CD4-positive, alpha-beta T cell (primary cell): ENCODE data around the gene EXOC5. TPM values are rescaled to one million over a fixed set of nuclear protein-coding genes. Genes with fewer than 3 reads are reported as not detected.

Experiments used
- ATAC-seq: fragments of 200-7000 bp; cut with Tn5 transposase; one replicate; pipeline ENCODE4 v1.10.0; 2022; ENCODE audit warnings: mild to moderate bottlenecking; ENCODE audit not compliant: poor library complexity
- CTCF ChIA-PET: fragments of 350-600 bp; sonication (Branson Sonifier 250); formaldehyde crosslinking; loops from one replicate; lab custom pipeline; 2021; ENCODE audit warnings: antibody characterized with exemption, inconsistent platforms; lab: Charles Lee
- POLR2A ChIA-PET: fragments of 350-600 bp; sonication (Branson Sonifier 250); formaldehyde crosslinking; loops from one replicate; lab custom pipeline; 2021; ENCODE audit warnings: antibody characterized with exemption, inconsistent platforms; lab: Charles Lee
- DNase-seq, 14 experiments: peaks; one replicate each; pipeline ENCODE4 v3.0.0-alpha.2; 2013 to 2020; ENCODE audit warnings: mixed read lengths in 2 of 14
- H3K27ac ChIP-seq, 2 donors: one replicate each; pipeline versions ENCODE4 v1.5.1 to v1.7.0; 2013; ENCODE audit warnings: low read length in 2 of 2, low read depth in 1 of 2, mild to moderate bottlenecking in 1 of 2
- H3K27me3 ChIP-seq, 2 experiments: 1 replicate in 1 of 2; 2 replicates in 1 of 2; pipeline versions ENCODE4 v1.6.1 to v1.7.0; 2013; ENCODE audit warnings: low read length in 2 of 2, control low read depth in 1 of 2, mild to moderate bottlenecking in 1 of 2, moderate library complexity in 1 of 2; ENCODE audit not compliant: insufficient read depth in 2 of 2, control insufficient read depth in 1 of 2
- H3K36me3 ChIP-seq: one replicate; pipeline ENCODE4 v1.6.1; 2013; ENCODE audit warnings: low read length, control low read depth; ENCODE audit not compliant: insufficient read depth
- H3K4me1 ChIP-seq: one replicate; pipeline ENCODE4 v1.6.1; 2013; ENCODE audit warnings: low read length, control low read depth; ENCODE audit not compliant: insufficient read depth
- H3K4me3 ChIP-seq: one replicate; pipeline ENCODE4 v1.5.1; 2013; ENCODE audit warnings: mild to moderate bottlenecking, low read length, moderate library complexity
- H3K9me3 ChIP-seq, 2 experiments: 1 replicate in 1 of 2; 2 replicates in 1 of 2; pipeline versions ENCODE4 v1.6.1 to v1.7.0; 2013; ENCODE audit warnings: low read length in 2 of 2, mild to moderate bottlenecking in 2 of 2, control low read depth in 1 of 2, moderate library complexity in 1 of 2; ENCODE audit not compliant: control insufficient read depth in 1 of 2, insufficient read depth in 1 of 2
- H3K27ac Mint-ChIP-seq: one replicate; pipeline ENCODE4 v1.8.0; 2020; ENCODE audit warnings: mixed read lengths
- H3K27me3 Mint-ChIP-seq: one replicate; pipeline ENCODE4 v1.8.0; 2021; ENCODE audit warnings: mixed read lengths
- H3K36me3 Mint-ChIP-seq: one replicate; pipeline ENCODE4 v1.8.0; 2021; ENCODE audit warnings: low read depth, mixed read lengths
- H3K4me1 Mint-ChIP-seq: one replicate; pipeline ENCODE4 v1.8.0; 2021; ENCODE audit warnings: low read depth, mixed read lengths
- H3K4me3 Mint-ChIP-seq: one replicate; pipeline ENCODE4 v1.8.0; 2020; ENCODE audit warnings: mild to moderate bottlenecking, mixed read lengths
- H3K9me3 Mint-ChIP-seq: one replicate; pipeline ENCODE4 v1.8.0; 2020; ENCODE audit warnings: mixed read lengths
- intact Hi-C, 2 experiments: fragments of 100-400 bp; cut with DNase I in 1 of 2; cut with micrococcal nuclease in 1 of 2; formaldehyde crosslinking; loops; one replicate each; pipeline versions ENCODE4 v1.15.1 to v1.9.0; 2023 to 2025; cut with DNase I, micrococcal nuclease
- total RNA-seq, 174 experiments: library from RNA in 2 of 174; stranded (reverse) in 2 of 174; gene quantifications; one replicate each; pipeline ENCODE4 v1.2.3 and lab custom pipeline; 2021 to 2026
- TF ChIP-seq, protein P1 (sequence below): fragments of 200-600 bp; IDR thresholded peaks from one replicate; pipeline ENCODE4 v1.8.0; 2022; ENCODE audit warnings: antibody characterized with exemption, mild to moderate bottlenecking

EXOC5 gene
- total RNA-seq, 2 experiments from 2014 or later: 17.1 to 18.1 TPM

DNA sequence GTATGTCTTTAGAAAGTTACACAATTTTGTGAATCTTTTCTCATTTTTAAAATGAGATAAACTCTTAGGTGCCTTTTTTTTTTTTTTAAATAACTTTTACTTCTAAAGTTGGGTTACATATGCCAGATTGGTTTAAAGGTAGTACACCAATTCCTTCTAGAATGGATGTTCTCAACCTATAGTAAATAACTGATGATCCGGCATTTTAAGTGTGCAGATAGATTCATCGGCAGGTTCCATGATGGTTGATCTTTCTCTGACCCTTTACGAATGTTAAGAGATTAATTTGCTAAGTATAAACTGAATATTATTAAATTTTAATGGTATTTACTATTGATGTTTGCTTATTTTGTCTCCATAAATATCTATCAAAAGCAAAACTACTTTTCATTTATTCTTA is 8.4 kb upstream of the EXOC5 start:
- Mint-ChIP-seq H3K36me3 (peaks cover 58% of the 10 kb centered on the region), H3K4me1 (peaks cover 25% of the 10 kb centered on the region), H3K9me3 (no peaks in the 10 kb centered on the region), H3K4me3 (no peak overlapping the region), H3K27me3 (no peaks in the 10 kb centered on the region), H3K27ac (no peak overlapping the region)
- H3K9me3 ChIP-seq: no peaks in the 10 kb centered on the region
- no peak overlapping the region for H3K27ac ChIP-seq
- TF ChIP-seq, protein P1, sequence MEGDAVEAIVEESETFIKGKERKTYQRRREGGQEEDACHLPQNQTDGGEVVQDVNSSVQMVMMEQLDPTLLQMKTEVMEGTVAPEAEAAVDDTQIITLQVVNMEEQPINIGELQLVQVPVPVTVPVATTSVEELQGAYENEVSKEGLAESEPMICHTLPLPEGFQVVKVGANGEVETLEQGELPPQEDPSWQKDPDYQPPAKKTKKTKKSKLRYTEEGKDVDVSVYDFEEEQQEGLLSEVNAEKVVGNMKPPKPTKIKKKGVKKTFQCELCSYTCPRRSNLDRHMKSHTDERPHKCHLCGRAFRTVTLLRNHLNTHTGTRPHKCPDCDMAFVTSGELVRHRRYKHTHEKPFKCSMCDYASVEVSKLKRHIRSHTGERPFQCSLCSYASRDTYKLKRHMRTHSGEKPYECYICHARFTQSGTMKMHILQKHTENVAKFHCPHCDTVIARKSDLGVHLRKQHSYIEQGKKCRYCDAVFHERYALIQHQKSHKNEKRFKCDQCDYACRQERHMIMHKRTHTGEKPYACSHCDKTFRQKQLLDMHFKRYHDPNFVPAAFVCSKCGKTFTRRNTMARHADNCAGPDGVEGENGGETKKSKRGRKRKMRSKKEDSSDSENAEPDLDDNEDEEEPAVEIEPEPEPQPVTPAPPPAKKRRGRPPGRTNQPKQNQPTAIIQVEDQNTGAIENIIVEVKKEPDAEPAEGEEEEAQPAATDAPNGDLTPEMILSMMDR: no peak
- POLR2A ChIA-PET: no interaction called here
- no peak for DNase-seq
- CTCF ChIA-PET: no interaction called here
- intact Hi-C loops: no loop called here
- no peak overlapping the region for H3K4me3 ChIP-seq
- H3K36me3 ChIP-seq: peaks cover 50% of the 10 kb centered on the region
- no peak for ATAC-seq
- no peaks in the 10 kb centered on the region for H3K27me3 ChIP-seq
- no peaks in the 10 kb centered on the region for H3K4me1 ChIP-seq

DNA sequence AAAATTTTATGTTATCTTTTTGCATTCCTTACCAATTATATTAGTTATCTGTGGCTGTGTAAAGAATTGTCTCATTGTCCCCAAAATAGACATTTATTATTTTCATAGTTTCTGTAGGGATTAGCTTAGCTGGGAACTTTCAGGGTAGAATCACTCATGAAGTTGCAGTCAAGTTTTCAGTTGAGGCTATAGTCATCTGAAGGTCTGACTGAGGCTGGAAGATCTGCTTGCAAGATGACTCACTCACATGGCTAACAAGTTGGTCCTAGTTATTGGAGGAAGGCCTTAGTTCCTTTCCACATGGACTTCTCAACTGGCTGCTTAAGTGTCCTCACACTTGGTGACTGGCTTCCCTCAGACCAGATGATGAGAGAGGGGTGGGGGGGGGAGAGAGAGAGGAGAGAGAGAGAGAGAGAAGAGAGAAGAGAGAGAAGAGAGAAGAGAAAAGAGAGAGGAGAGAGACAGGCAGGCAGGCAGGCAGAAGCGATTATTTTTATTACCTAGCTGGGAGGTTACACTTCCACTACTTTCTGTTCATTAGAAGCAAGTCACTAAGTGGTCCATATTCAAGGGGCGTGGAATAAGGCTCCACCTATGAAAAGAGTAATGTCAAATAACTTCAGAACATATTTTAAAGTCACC is 6.4 kb upstream of the EXOC5 start:
- DNase-seq (no peak), ATAC-seq (no peak)
- H3K27ac Mint-ChIP-seq: no peak overlapping the region
- Histone ChIP-seq H3K27ac (no peak overlapping the region), H3K36me3 (peaks cover 39% of the 10 kb centered on the region), H3K4me3 (no peak overlapping the region), H3K9me3 (no peaks in the 10 kb centered on the region), H3K27me3 (no peaks in the 10 kb centered on the region), H3K4me1 (peaks cover 10% of the 10 kb centered on the region)
- TF ChIP-seq, protein P1: no peak
- ChIA-PET POLR2A (no interaction called here), CTCF (no interaction called here)
- peaks cover 44% of the 10 kb centered on the region for H3K36me3 Mint-ChIP-seq
- no peak overlapping the region for H3K4me3 Mint-ChIP-seq
- intact Hi-C loops: no loop called here
- no peaks in the 10 kb centered on the region for H3K27me3 Mint-ChIP-seq
- no peaks in the 10 kb centered on the region for H3K9me3 Mint-ChIP-seq
- H3K4me1 Mint-ChIP-seq: peaks cover 44% of the 10 kb centered on the region

DNA sequence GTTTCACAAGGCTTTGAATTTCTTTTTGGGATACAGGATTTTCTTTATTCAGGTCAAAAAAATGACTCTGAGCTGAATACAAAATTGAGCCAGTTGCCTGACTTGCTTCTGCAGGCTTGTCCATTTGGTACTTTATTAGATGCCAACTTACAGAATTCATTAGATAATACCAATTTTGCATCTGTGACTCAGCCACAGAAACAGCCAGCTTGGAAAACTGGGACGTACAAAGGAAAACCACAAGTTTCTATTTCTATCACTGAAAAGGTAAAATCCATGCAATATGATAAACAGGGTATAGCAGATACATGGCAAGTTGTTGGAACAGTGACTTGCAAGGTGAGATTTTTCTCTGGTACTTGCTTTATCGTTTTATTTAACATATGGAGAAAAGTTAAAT is 5.8 kb upstream of the EXOC5 start:
- H3K4me3 Mint-ChIP-seq: no peak overlapping the region
- no peaks in the 10 kb centered on the region for H3K9me3 ChIP-seq
- TF ChIP-seq, protein P1: no peak
- peaks cover 14% of the 10 kb centered on the region for H3K4me1 ChIP-seq
- H3K27me3 Mint-ChIP-seq: no peaks in the 10 kb centered on the region
- no peak overlapping the region for H3K27ac ChIP-seq
- no peaks in the 10 kb centered on the region for H3K27me3 ChIP-seq
- ATAC-seq (no peak), DNase-seq (no peak)
- H3K27ac Mint-ChIP-seq: no peak overlapping the region
- H3K4me1 Mint-ChIP-seq: peaks cover 50% of the 10 kb centered on the region
- H3K9me3 Mint-ChIP-seq: no peaks in the 10 kb centered on the region
- ChIA-PET CTCF (no interaction called here), POLR2A (no interaction called here)
- intact Hi-C loops: no loop called here
- peaks cover 36% of the 10 kb centered on the region for H3K36me3 ChIP-seq
- peaks cover 39% of the 10 kb centered on the region for H3K36me3 Mint-ChIP-seq
- no peak overlapping the region for H3K4me3 ChIP-seq
